Activated CD8-positive, alpha-beta memory T cell treated with anti-CD3 and anti-CD28 coated beads, Interleukin-2, amount 50 U/mL, for 4 hours (primary cell): ENCODE measurements around the gene C11orf16.
"Not testable (repeated sequence)": the region's sequence is repeated elsewhere in the genome, so short reads cannot be mapped to it uniquely, and the experiment has no call there.

Experiments
- DNase-seq: peaks from one replicate; pipeline ENCODE4 v3.0.0-alpha.2; 2020

The C11orf16 gene

DNA sequence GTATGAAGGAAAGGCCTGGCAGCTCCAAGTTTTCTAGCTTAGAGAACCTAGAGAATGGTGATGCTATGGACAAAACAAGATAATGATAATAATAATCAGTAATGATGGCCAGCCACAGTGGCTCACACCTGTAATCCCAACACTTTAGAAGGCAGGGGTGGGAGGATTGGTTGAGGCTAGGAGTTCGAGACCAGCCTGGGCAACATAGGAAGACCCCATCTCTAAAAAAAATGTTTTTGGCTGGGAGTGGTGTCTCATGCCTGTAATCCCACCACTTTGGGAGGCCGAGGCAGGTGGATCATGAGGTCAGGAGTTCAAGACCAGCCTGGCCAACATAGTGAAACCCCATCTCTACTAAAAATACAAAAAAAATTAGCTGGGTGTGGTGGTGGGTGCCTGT, 3.0 kb upstream of the C11orf16 start:
- not testable (repeated sequence) for DNase-seq

DNA sequence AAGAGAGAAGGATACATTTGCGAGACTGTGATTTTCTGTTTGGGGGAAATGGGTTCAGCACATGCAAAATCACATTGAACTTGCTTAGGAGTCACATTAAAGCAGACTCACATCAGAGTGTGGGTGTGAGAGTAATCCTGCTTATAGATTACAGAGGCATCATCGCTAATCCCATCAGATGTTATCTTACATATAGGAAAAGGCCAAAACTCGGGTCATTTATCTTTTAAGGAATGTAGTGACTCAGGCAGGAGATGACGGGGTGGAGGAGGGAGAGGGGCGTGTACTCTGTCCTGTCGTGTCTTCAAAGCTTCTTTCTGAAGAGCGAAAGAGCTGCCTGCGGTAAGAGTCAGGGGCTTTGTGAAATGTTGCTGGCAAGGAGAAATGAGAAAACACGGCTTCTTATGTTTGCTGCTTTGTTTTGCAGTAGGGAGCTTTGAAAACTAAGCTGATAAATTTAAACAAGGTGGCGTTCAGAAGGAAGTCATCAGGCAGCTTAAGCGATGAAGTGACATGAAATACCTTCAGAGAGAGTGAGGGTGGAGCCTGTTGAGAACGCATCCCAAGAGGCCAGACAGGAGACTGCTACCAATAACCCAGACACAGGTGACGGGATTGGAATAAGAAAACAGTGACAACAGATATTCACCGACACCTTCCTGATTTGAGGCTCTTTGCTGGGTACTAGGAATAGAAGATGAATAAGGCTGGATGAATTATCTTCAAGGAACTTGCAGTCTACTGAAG, 2.2 kb upstream of the C11orf16 start:
- no peak for DNase-seq

DNA sequence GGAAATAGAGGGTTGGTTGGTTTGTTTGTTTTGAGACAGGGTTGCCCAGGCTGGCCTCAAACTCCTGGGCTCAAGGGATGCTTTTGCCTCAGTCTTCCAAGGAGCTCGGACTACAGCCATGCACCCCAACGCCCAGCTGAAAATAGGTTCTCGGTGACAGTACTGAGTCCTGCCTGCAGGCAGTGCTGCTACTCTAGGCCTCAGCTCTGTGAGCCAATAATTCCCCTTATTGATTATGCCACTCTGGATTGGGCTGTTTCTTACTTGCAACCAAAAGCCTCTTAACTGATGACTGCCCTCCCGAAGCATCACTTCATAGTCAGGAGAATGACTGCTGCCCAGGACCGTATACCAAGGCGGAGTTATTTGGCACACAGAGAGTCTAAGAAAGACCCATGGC, 1.2 kb upstream of the C11orf16 start:
- no peak for DNase-seq

DNA sequence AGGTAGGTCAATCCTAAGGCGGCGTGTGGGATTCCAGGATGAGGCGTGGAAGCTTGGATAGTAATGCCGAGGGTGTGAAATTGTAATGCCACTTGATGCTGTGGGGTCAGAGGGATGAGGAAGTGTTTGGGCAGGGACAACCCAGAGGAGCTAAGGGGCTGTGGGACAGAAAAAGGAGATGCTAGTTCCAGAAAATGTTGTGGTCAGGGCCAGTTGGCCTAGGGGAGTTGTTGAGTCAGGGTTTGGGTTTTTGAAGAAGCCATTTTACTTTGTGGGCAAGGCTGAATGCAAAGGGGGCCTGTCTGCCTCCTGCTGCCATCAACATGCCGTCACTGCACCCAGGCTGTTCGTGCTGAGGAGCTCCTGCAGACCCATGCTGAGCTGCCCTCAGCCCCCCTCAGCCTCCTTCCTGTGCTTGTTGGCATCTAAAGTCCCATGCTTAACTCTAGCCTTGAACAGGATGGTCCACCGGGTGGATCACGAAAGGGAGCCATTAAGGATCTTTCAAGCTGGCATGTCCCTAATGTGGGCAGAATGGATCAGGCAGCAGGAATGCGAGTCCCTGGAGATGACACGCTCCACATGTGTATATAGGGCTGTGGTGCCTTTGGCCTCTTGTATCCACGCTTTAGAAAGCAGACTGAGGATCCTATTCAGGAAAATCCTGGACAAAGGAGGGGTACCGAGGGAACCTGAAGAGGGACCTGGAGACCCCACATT, 2.1 kb downstream of the C11orf16 start:
- no peak for DNase-seq

DNA sequence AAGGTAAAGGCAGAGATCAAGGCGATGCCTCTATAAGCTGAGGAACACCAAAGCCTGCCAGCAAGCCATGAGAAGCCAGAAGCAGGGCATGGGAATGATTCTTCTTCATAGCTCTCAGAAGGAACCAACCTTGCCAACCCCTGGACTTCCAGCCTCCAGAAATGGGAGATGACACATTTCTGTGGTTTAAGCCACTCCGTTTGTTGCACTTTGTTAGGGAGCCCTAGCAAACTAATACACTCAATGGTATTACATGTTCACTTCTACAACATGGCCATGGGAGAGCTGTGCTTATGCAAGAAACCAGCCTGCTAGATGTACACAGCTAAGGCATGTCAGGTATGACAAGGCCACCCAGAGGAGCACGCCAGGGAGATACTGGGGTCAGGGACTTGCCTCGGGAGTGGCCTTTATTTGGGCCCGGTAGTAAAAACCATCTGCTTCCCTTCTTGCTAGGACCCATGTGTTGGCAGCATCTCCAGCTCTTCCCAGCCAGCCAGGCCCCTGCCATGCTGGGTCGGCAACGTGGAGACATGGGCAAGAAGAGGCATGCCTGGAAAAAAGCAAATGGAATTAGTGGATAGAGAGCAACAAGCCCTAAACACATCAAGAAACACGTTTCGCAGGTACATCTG, 3.6 kb downstream of the C11orf16 start:
- DNase-seq, result no peak

DNA sequence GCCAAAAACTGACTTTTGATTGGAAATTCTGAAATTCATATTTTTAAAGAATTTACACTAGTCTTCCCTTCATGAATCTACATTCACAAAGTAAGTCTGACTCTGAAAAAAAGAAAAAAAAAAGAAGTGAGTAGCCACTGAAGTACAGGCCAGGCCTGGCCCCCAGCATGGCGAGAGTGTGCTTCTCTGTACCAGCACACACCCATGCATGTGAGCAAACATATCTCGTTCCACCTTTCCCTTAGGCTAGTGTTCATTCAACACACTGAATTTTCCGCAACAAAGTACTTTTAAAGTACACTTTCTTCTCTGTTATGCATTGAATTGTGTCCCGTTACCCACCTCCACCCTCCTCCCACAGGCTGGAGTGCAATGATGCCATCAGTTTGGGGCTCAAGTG, 4.5 kb downstream of the C11orf16 start:
- DNase-seq, result no peak

DNA sequence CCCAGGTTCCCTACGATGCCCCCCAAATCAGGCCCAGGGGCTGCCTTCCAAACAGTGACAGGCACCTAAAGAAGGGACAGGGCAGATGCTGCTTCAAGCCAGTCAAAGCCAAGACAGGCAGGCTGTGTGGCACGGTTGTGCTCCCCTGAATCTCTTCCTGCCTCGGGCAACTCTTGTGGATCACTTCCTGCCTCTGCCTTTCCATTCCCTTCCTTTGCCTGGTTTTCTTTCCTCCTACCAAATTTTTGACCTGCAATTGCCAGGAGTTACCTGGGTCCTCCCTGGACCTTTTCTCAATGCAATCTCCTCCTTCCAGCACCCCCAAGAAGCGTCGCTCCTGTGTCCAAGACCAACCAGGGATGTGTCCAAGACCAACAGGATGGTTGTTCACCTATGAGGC, 5.5 kb downstream of the C11orf16 start:
- DNase-seq, result no peak

DNA sequence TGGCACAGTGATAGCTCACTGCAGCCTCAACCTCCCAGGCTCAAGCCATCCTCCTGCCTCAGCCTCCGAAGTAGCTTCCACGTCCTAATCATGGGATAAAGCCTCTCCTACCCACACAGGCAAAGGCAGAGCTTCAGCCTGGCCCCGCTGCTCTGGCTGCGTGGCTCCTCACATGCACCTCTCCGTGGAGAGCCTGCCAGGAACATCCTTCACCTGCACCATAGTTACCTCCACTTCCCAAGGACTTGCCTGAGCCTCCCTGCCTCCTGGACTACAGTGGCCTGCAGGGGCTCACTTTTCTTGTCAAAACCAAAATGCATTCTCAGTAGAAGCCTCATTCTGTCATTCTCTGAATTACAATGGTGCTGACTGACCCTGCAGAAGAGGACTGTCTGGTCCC, 6.5 kb downstream of the C11orf16 start:
- no peak for DNase-seq

DNA sequence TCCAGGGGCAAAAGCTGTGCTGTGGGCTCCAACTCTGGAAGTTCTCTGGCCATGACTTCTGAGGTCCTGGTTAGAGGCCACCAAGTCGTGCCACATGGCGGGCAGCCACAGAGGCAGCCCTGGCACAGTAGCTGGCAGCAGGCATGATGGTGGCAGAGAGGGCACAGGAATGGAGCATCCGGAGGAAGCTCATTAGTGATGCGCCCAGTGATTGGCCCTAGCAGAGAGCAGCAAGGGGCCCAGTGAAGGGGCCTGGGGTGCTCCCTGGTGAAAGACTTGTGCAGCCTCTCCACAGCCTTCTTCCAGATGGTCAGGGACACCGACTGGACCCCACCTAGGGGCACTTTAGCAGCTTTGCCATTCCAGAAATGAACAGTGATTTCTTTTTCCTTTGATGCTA, 7.0 kb downstream of the C11orf16 start:
- no peak for DNase-seq

DNA sequence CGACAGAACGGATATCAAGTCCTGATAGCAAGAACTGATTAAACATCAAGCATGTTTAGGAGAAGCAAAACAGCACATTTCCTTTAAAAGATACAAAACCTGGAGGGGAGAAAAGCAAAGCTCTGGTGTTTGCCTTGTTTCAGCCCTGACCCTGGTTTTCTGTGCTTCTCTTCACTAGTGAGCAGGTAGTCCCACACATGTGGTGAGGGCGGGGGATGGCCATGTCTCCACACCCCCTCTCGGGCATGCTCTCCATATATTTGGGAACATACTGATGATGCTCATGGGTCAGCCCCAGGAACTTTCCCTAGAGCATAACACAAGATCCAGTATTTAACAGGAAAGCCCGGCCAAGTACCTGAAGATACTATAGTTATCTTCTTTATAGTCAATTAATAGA, 10.1 kb downstream of the C11orf16 start:
- no peak for DNase-seq

DNA sequence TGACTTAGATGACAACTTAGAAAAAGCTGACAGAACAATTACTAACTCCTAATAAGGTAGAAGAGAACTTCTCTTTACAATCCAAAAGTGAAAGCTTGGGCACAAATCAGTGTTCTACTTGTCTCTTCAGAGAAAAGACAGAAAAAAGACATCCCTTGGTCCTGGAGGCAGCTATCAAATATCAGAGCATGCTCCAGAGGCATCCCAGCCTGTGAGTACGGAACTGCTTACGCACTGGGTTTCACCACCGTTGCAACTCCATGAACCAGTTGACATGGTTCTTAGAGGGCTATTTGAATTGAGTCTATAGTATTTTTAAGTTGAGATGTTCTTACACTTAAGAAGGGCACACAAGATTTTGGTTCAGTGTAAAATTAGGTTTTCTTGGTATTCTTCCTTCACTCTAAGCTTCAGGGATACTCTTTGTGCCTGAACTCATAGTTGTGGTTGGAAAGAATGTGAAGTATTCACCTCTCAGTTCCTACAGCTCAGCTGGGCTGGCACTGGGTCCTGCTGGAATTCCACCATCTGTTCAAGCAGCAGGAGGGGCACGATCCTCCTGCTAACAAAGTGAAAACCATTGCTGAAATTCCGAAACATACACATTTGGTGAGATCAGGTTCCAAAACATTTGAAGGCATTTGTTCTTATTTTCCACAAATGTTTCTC, 15.5 kb downstream of the C11orf16 start:
- DNase-seq, result no peak

DNA sequence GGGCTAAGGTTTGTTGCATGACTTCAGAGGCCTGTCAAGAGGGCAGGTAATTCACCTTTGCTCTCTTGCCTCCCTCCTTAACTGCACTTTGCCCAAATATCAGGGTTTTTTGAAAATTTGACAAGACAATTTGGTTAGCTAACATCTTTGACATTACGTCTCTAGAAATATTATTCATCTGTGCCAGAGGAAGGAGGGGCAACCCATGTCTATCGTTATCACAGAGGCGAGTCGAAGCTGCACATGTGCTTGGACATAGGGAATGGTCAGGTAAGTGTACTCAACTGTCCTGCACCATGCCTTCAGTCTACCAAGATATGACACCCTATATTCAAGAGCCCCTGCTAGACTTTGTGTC, 18.1 kb downstream of the C11orf16 start:
- DNase-seq, result no peak

DNA sequence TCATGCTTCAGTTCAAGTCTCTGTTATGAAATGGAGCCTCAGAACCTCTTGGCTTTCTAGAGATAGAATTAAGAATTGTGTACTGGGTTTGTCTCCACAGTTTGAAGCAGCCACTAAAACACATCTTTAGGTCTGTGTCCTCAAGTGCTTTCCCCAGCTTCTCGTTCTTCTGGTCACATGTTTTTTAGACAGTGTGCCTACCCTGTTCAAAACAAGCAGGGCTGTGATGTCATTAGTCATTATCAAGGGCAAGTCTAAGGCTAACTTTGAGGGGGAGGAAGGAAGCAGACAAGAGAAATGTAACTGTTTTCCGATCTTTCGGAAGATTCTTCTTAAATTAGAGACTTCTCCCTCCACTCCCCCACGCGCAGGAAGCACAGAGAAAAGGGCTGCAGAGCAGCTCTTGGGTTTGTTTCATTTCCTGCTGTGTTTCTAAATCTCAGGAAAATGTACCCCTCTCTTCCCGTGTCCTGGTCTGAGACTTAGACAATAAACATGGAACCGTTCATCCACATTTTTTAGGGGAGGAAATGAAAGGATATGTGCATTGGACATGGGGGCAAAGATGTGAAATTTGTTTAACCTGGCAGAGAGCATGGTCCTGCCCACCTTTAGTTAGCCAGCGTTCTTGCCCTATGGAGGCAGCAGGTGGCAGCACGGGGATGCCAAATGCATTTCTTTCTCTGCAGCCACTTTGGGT, 18.6 kb downstream of the C11orf16 start:
- peak; percentile 57 for DNase-seq

DNA sequence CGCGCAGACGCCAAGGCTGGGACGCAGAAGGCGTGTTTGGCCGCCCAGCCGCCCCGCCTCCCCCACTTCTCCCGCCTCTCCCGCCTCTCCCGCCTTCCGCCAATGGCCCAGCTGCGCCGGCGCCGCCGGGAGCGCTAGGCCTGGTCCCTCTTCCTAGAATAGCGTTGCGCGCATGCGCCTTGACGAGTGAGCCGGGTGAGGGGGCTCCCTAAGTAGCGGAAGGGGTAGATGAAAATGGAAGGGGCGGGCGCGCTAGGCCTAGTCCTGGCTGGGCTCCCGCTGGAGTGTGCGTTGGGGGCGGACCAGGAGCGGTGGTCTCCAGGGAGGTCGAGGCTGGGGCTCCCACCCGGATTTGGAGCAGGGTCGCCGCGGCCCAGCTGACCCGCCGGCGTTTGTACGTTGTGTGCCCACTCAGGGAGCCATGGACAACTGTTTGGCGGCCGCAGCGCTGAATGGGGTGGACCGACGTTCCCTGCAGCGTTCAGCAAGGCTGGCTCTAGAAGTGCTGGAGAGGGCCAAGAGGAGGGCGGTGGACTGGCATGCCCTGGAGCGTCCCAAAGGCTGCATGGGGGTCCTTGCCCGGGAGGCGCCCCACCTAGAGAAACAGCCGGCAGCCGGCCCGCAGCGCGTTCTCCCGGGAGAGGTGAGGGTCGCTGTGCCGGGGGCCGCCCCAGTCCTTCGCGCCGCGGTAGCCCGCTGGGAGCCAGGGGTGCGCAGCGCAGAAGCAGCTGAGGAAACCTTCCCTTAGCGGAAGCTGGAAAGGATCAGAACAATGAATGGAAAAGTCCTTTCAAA, 21.5 kb downstream of the C11orf16 start, which contains the start of gene AKIP1:
Gene AKIP1 (plus strand): TSS at position 161 of the 795 bp plus-strand sequence. CDS start 261 bp downstream, at position 422.
- DNase-seq, result peak; percentile 78

DNA sequence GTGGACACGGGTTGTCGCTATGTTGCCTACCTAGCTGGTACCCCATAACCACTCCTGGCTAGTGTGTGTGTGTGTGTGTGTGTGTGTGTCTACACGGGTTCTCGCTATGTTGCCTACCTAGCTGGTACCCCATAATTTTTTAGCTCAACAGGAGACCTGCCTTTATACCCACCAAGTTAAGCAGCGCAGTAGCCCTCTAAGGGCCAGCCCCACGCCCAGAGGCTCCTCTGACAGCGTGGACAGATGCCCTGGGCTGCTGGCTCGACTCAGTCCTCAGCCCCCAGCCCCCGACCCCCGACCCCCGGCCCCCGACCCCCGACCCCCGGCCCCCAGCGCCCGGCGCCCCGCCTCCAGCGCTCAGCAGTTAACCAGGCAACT, 22.1 kb downstream of the C11orf16 start:
- no peak for DNase-seq

DNA sequence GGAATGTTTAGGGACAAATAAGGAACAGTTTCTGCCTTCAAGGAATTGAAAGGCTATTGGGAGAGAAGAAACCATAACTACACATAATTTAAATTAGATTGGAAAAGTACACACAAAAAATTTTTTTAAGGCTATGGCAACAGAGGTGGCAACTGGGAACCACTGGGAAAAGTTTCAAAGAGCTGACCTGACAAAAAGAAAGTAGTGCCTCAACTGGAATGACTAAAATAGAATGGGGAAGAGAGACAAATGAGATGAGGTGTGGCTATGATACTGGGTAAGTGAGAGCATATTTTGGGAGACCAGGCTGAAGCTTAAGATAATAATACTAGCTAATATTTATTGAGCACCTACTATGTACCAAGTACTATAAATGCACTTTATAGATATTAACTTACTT, 24.6 kb downstream of the C11orf16 start:
- no peak for DNase-seq

DNA sequence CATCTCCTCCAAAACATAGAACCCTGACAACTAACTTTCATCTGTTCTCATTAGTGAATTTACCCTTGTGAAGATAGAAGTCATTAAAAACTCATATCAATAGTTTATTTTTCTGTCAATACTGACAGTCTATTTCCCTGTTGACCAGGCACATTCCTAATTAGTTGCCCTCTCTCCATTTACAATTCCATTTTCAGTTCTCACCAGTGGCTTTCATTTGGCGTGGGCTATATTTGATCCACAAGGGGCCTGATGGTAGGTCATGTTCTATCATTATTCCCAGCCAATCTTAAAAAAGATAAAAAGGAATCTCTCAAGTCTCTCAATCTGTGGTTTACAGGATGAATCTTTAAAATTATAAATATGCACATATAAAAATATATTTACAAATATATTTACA, 25.6 kb downstream of the C11orf16 start:
- DNase-seq, result no peak

DNA sequence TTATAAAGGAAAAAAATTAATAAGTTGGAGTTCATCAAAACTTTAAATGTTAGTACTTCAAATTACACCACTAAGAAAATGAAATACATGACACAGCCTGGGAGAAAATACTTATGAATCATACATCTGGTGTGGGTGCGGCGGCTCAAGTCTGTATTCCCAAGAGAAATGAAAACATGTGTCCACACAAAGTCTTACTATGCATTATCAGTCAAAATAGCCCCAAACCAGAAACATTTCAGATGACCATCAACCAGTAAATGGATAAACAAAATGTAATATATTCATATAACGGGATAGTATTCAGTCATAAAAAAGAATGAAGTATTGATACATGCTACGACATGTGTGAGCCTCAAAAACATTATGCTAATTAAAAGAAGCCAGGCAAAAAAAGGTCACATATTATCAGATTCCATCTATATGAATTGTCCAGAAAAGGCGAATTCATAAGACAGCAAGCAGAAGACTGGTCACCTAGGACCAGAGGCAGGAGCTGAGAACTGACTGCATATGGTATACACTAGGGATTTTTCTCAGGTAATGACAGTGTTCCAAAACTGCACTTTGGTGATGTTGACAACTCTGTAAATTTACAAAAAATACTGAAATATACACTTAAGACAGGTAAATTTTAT, 27.1 kb downstream of the C11orf16 start:
- DNase-seq, result no peak

DNA sequence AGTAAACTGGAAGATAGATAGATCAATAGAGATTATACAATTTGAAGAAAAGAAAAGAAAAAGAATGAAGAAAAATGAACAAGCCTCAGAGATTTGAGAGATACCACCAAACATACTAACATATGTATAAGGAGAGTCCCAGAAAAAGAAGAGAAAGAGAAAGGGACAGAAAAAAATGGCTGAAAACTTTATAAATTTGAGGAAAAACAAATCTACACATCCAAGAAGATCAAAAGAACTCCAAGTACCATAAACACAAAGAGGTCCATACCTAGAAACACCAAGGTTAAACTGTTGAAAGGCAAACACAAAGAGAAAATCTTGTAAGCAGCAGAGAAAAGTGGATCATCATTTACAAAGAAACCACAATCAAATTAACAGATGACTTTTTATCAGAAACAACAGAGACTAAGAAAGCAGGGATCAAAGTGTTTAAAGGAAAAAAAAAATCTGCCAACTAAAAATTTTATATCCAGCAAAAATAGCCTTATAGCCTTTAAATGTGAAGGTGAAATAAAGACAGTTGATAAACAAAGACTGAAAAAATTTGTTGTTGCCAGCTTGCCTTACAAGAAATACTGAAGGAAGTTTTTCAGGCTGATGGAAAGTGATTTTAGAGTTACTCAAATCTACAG, 33.5 kb downstream of the C11orf16 start:
- DNase-seq, result no peak

DNA sequence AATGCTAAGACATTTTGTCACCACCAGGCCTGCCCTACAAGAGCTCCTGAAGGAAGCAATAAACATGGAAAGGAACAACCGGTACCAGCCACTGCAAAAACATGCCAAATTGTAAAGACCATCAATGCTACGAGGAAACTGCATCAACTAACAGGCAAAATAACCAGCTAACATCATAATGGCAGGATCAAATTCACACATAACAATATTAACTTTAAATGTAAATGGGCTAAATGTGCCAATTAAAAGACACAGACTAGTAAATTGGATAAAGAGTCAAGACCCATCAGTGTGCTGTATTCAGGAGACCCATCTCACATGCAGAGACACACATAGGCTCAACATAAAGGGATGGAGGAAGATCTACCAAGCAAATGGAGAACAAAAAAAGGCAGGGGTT, 41.6 kb downstream of the C11orf16 start:
- DNase-seq, result not testable (repeated sequence)

DNA sequence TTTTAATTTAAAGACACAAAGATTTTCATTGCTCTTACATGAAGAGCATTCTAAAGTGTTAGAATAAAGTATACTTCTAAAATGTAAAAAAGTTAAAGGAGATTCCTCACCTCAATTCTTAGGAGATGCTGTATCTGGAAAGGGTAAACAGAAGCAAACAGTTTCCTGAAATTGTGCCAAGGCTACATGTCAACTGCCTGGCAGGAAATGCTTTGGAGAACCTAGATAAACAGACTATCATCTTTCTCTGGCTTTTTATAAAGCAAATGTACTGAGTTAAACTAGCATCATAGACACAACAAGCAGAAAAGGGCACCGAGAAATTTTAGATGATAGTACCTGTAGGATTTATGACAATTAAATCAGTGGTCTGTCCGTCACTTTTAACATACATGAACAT, 46.4 kb downstream of the C11orf16 start:
- no peak for DNase-seq
